A549 (cell line): ENCODE results near the gene EDARADD. TPM values are rescaled to one million over a fixed set of nuclear protein-coding genes. Genes with fewer than 3 reads are reported as not detected.

Experiments
- ATAC-seq, 2 experiments: fragments of 200-7000 bp in 1 of 2; fragments of >200 bp in 1 of 2; cut with Nextera tagmentation in 1 of 2; cut with Tn5 transposase in 1 of 2; 3 replicates each; pipeline versions ENCODE4 v1.8.0 to v1.9.1; 2018 to 2020; ENCODE audit warnings: mild to moderate bottlenecking in 1 of 2, moderate library complexity in 1 of 2
- CTCF ChIA-PET: fragments of 300-600 bp; sonication (Branson Sonifier 250); formaldehyde crosslinking; extraction: SDS; loops from one replicate; lab custom pipeline; 2021; ENCODE audit warnings: antibody characterized with exemption, inconsistent platforms; lab: Yijun Ruan, JAX
- POLR2A ChIA-PET: fragments of 350-600 bp; formaldehyde crosslinking; extraction: SDS; loops from one replicate; lab custom pipeline; 2021; ENCODE audit warnings: antibody characterized with exemption, inconsistent platforms; lab: Yijun Ruan, JAX
- DNase-seq, 2 experiments: peaks; one replicate each; pipeline versions ENCODE4 v3.0.0 to v3.0.0-alpha.2; 2011 to 2016; ENCODE audit warnings: low read depth in 1 of 2, low spot score in 1 of 2
- FAIRE-seq: peaks from 2 replicates; lab custom pipeline; 2011; peaks lifted over from hg19 to GRCh38; lab: Jason Lieb, UNC
- H3K27ac ChIP-seq, 2 experiments: fragments of >200 bp; sonication (Bioruptor Twin); formaldehyde crosslinking; 3 replicates each; pipeline ENCODE4 v1.5.1; 2016 to 2017
- H3K4me1 ChIP-seq: fragments of >200 bp; sonication (Bioruptor Twin); formaldehyde crosslinking; 3 replicates; pipeline ENCODE4 v1.6.1; 2016
- H3K4me2 ChIP-seq: fragments of >200 bp; sonication (Bioruptor Twin); formaldehyde crosslinking; 3 replicates; pipeline ENCODE4 v1.6.1; 2016
- H3K4me3 ChIP-seq: fragments of >200 bp; sonication (Bioruptor Twin); formaldehyde crosslinking; 3 replicates; pipeline ENCODE4 v1.5.1; 2016
- H3K9me3 ChIP-seq: fragments of >200 bp; sonication (Bioruptor Twin); formaldehyde crosslinking; 3 replicates; pipeline ENCODE4 v1.6.1; 2016
- BHLHE40 ChIP-seq: IDR thresholded peaks from 2 replicates; pipeline ENCODE4 v1.6.1; 2012; ENCODE audit warnings: low read depth, low read length, inconsistent platforms
- CBX2 ChIP-seq: fragments of 200-600 bp; sonication (generic); IDR thresholded peaks from 2 replicates; pipeline ENCODE4 v1.6.1; 2016; ENCODE audit warnings: low read depth, mild to moderate bottlenecking, borderline replicate concordance
- CHD2 ChIP-seq: fragments of 150-350 bp; IDR thresholded peaks from 2 replicates; pipeline ENCODE4 v1.6.1; 2014; ENCODE audit warnings: low read length; ENCODE audit not compliant: partially characterized antibody
- CHD4 ChIP-seq: fragments of 200-600 bp; sonication (generic); IDR thresholded peaks from 2 replicates; pipeline ENCODE4 v1.6.1; 2016; ENCODE audit warnings: antibody characterized with exemption, mild to moderate bottlenecking, borderline replicate concordance
- E2F6 ChIP-seq: IDR thresholded peaks from 2 replicates; pipeline ENCODE4 v1.6.1; 2012; ENCODE audit warnings: low read depth, borderline replicate concordance
- EHF ChIP-seq: fragments of 250-450 bp; sonication (Bioruptor Pico); IDR thresholded peaks from 2 replicates; pipeline ENCODE4 v1.5.0; 2020; ENCODE audit warnings: mild to moderate bottlenecking
- ESRRA ChIP-seq: fragments of 150-350 bp; IDR thresholded peaks from 2 replicates; pipeline ENCODE4 v1.6.1; 2014; ENCODE audit warnings: mild to moderate bottlenecking, low read length, borderline replicate concordance
- FOSL2 ChIP-seq, 2 experiments: fragments of 450-650 bp in 1 of 2; fragments of >200 bp in 1 of 2; sonication (Bioruptor Twin) in 1 of 2; formaldehyde crosslinking; IDR thresholded peaks; 2 replicates each; pipeline versions ENCODE4 v1.5.0 to v1.6.1; 2016 to 2020; ENCODE audit warnings: mild to moderate bottlenecking in 1 of 2, moderate library complexity in 1 of 2
- HMGXB4 ChIP-seq: fragments of 250-450 bp; sonication (Bioruptor Pico); IDR thresholded peaks from 2 replicates; pipeline ENCODE4 v1.5.0; 2021; ENCODE audit warnings: mild to moderate bottlenecking, moderate library complexity, borderline replicate concordance
- JUN ChIP-seq, 2 experiments: fragments of >200 bp; sonication (Bioruptor Twin); formaldehyde crosslinking; IDR thresholded peaks; 2 replicates in 1 of 2; 3 replicates in 1 of 2; pipeline ENCODE4 v1.6.1; 2016 to 2017
- KDM5A ChIP-seq: fragments of 200-600 bp; sonication (generic); IDR thresholded peaks from 2 replicates; pipeline ENCODE4 v1.6.1; 2016; ENCODE audit warnings: antibody characterized with exemption, mild to moderate bottlenecking
- MAFK ChIP-seq: fragments of 450-650 bp; IDR thresholded peaks from 2 replicates; pipeline ENCODE4 v1.6.1; 2014; ENCODE audit not compliant: partially characterized antibody
- NR3C1 ChIP-seq: fragments of >200 bp; sonication (Bioruptor Twin); formaldehyde crosslinking; IDR thresholded peaks from 3 replicates; pipeline ENCODE4 v1.6.1; 2017
- POLR2A ChIP-seq: IDR thresholded peaks from 2 replicates; pipeline ENCODE4 v1.6.1; 2012; ENCODE audit warnings: mild to moderate bottlenecking, low read length
- RAD21 ChIP-seq, 2 experiments: fragments of >200 bp in 1 of 2; sonication (Bioruptor Twin) in 1 of 2; formaldehyde crosslinking in 1 of 2; IDR thresholded peaks in 1 of 2; conservative IDR thresholded peaks in 1 of 2; 2 replicates in 1 of 2; 3 replicates in 1 of 2; pipeline ENCODE4 v1.6.1; 2012 to 2018; ENCODE audit warnings: inconsistent platforms in 1 of 2
- REST ChIP-seq: fragments of 200-600 bp; sonication (generic); IDR thresholded peaks from 2 replicates; pipeline ENCODE4 v1.6.1; 2016; ENCODE audit warnings: antibody characterized with exemption, mild to moderate bottlenecking, moderate library complexity
- SMC3 ChIP-seq: fragments of >200 bp; sonication (Bioruptor Twin); formaldehyde crosslinking; IDR thresholded peaks from 3 replicates; pipeline ENCODE4 v1.6.1; 2018; ENCODE audit warnings: inconsistent platforms
- TFCP2L1 ChIP-seq: fragments of 250-450 bp; sonication (Bioruptor Pico); IDR thresholded peaks from 2 replicates; pipeline ENCODE4 v1.5.0; 2021; ENCODE audit warnings: mild to moderate bottlenecking
- ZNF302 ChIP-seq: fragments of 250-450 bp; sonication (Bioruptor Pico); IDR thresholded peaks from 2 replicates; pipeline ENCODE4 v1.9.0; 2021; ENCODE audit warnings: inconsistent platforms, mild to moderate bottlenecking, moderate library complexity
- WGBS: methylation state at CpG from one replicate; pipeline ENCODE4 v1.1.6; 2017; ENCODE audit errors: missing lambda C conversion rate; 5-methylcytosine and 5-hydroxymethylcytosine counted together
- polyA plus RNA-seq, 4 experiments: library from polyadenylated mRNA; depleted of rRNA in 3 of 4; stranded (reverse); fragments of >200 nt; fragmentation: RNase III in 1 of 4; extraction: RNeasy Plus Mini Kit Qiagen cat#74134 plus additional on column Dnase treatment in 1 of 4; gene quantifications; 2 replicates in 3 of 4; 3 replicates in 1 of 4; pipeline ENCODE4 v1.2.3, GENCODE V29; 2011 to 2017
- TF ChIP-seq, protein P1 (sequence below): fragments of >200 bp; sonication (Bioruptor Twin); formaldehyde crosslinking; IDR thresholded peaks from 3 replicates; pipeline ENCODE4 v1.6.1; 2016
- TF ChIP-seq, protein P2 (sequence below): fragments of 450-650 bp; IDR thresholded peaks from 2 replicates; pipeline ENCODE4 v1.6.1; 2014; ENCODE audit warnings: antibody characterized with exemption
- TF ChIP-seq, protein P3 (sequence below): IDR thresholded peaks from 2 replicates; pipeline ENCODE4 v1.6.1; 2012

The EDARADD gene
- polyA plus RNA-seq, 2 of the 4 experiments (the other 2 are of a cell fraction), result 2.1 to 5.8 TPM

GRCh38 chr1:236524142-236524894, 130.2 kb downstream of the EDARADD start:
- peak; percentile 78 to 87 for ATAC-seq
- H3K4me3 ChIP-seq, result peak overlapping the region; percentile 99
- no peak for TF ChIP-seq REST
- TF ChIP-seq CHD2, result no peak
- no peak; the same call in 1 of the 2 replicates for TF ChIP-seq POLR2A
- peak; percentile 22 for TF ChIP-seq MAFK
- TF ChIP-seq HMGXB4 (CRISPR knock-in tag), result no peak
- no peak for TF ChIP-seq NR3C1
- TF ChIP-seq KDM5A, result peak; percentile 53; the same call in 1 of the 2 replicates
- TF ChIP-seq SMC3, result no peak
- TF ChIP-seq EHF (CRISPR knock-in tag), result 0 out of 2 replicates have a peak, but pooled peaks have one; percentile 31
- no peak for TF ChIP-seq CHD4
- TF ChIP-seq, protein P1, sequence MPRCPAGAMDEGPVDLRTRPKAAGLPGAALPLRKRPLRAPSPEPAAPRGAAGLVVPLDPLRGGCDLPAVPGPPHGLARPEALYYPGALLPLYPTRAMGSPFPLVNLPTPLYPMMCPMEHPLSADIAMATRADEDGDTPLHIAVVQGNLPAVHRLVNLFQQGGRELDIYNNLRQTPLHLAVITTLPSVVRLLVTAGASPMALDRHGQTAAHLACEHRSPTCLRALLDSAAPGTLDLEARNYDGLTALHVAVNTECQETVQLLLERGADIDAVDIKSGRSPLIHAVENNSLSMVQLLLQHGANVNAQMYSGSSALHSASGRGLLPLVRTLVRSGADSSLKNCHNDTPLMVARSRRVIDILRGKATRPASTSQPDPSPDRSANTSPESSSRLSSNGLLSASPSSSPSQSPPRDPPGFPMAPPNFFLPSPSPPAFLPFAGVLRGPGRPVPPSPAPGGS, result peak; percentile 41; the same call in 1 of the 3 replicates
- no peak for TF ChIP-seq RAD21 (conservative IDR thresholded peaks at IDR 0.05 in 1 of 2, IDR thresholded peaks at IDR 0.05 in 1 of 2)
- TF ChIP-seq TFCP2L1 (CRISPR knock-in tag), result 0 out of 2 replicates have a peak, but pooled peaks have one; percentile 50
- TF ChIP-seq ESRRA, result no peak
- TF ChIP-seq ZNF302 (CRISPR knock-in tag), result 0 out of 2 replicates have a peak, but pooled peaks have one; percentile 13
- TF ChIP-seq JUN (IDR thresholded peaks at IDR 0.05), result peak in 1 of 2 experiments; percentile 22; a peak in 1 of 5 replicates
- TF ChIP-seq, protein P2, sequence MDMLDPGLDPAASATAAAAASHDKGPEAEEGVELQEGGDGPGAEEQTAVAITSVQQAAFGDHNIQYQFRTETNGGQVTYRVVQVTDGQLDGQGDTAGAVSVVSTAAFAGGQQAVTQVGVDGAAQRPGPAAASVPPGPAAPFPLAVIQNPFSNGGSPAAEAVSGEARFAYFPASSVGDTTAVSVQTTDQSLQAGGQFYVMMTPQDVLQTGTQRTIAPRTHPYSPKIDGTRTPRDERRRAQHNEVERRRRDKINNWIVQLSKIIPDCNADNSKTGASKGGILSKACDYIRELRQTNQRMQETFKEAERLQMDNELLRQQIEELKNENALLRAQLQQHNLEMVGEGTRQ, result peak; percentile 85
- TF ChIP-seq E2F6, result 0 out of 2 replicates have a peak, but pooled peaks have one; percentile 29
- no peak for TF ChIP-seq FOSL2 (IDR thresholded peaks at IDR 0.05)
- TF ChIP-seq FOSL2 (CRISPR knock-in tag; IDR thresholded peaks at IDR 0.05), result peak; percentile 24; the same call in 1 of the 2 replicates
- no peak for TF ChIP-seq BHLHE40
- no peak for TF ChIP-seq CBX2
- TF ChIP-seq, protein P3, sequence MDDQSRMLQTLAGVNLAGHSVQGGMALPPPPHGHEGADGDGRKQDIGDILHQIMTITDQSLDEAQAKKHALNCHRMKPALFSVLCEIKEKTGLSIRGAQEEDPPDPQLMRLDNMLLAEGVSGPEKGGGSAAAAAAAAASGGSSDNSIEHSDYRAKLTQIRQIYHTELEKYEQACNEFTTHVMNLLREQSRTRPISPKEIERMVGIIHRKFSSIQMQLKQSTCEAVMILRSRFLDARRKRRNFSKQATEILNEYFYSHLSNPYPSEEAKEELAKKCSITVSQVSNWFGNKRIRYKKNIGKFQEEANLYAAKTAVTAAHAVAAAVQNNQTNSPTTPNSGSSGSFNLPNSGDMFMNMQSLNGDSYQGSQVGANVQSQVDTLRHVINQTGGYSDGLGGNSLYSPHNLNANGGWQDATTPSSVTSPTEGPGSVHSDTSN, result no peak
- TF ChIP-seq, all 56 proteins: peak for 10
- peak; percentile 88 for FAIRE-seq
- WGBS, result 2% methylated on average over 28 of the region's 32 CpGs
- H3K9me3 ChIP-seq, result no peaks in the 10 kb centered on the region
- DNase-seq, result peak; percentile 89 to 90
- CTCF ChIA-PET, result interaction anchor here (0.6 to 1.1 kb wide), 2 partner anchors 21 to 34 kb away, joined by 3 to 4 read pairs; no protein-coding TSS in a partner anchor
- POLR2A ChIA-PET, result no interaction called here
- H3K27ac ChIP-seq, result peak overlapping the region; percentile 88 to 94
- peaks cover 11% of the 10 kb centered on the region; the same call in 2 of the 3 replicates for H3K4me1 ChIP-seq
- peak overlapping the region; percentile 74 for H3K4me2 ChIP-seq
